Measurements from ENCODE around the gene RBM5. TPM values are rescaled to one million over a fixed set of nuclear protein-coding genes. Genes with fewer than 3 reads are reported as not detected.

The RBM5 gene
- total RNA-seq, 1 donor from 2014 or later, result 161 TPM

DNA sequence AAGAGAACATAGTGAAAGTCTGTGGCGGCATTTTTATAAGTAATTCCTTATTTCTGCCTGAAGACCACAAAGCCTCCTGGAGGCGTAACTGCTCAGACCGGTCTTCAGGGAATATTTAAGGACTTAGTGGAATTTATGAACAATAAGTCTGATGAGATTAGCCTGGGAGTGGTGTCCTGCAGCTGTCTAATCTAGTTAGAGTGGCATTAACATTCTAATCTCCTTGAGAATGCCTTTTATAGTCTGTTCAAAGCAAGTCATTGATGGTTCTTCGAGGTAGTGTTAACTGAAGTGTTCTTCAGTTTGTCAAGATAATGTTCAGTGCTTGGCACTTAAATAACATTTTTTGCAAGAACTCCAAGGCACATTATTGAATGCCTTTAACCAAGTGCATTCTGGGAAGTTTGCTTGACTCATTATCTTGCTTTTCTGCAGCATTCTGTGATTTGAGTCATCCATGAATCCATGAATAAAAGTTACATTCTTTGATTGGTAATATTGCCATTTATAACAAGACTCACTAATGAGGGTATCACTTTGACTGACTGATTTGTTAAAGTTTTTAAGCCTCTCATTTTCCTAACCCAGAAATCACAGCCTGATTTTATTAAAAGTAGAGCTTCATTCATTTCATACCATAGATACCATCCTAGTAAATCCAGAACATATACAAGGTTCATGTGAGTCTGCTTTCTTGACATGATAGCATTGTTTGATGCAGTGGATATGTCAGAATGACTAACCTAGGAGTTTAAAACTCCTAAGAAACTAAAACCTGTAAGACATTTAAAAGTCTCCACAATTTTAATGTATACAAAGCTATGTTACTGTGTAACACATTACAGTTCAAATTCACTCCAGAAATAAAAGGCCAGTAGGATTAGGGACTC lies 12.5 kb downstream of the RBM5 start:
- DNase-seq, result no peak
- Mint-ChIP-seq H3K27ac (peak overlapping the region; percentile 49), H3K36me3 (ENCODE audit: low read depth) (peaks cover 69% of the 10 kb centered on the region), H3K27me3 (no peaks in the 10 kb centered on the region), H3K9me3 (no peaks in the 10 kb centered on the region), H3K4me1 (peaks cover 7% of the 10 kb centered on the region), H3K4me3 (no peak overlapping the region)
- intact Hi-C loops (cut with micrococcal nuclease), result no loop called here

DNA sequence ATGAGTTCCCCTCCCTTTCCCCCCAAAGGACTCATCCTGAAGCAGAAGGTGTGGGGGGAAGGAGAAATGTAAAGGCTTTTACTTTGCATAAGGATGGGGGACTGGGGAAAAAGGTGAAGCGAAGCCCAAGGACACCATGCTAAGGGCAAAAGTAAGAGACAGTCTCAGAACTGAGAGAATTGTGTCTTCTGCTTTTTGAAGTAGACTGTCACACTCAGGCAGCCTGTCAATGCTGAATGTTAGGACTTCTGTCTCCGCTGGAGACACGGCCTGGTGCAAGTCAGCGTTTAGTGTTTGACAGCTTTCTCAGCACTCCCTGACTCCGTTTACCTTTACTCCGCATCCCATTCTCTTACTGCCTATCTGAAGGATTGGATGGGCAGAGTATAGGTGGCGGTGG lies 13.8 kb downstream of the RBM5 start:
- H3K4me3 Mint-ChIP-seq, result no peak overlapping the region
- intact Hi-C loops (cut with micrococcal nuclease), result no loop called here
- H3K27me3 Mint-ChIP-seq, result no peaks in the 10 kb centered on the region
- H3K36me3 Mint-ChIP-seq (ENCODE audit: low read depth), result peaks cover 72% of the 10 kb centered on the region
- H3K27ac Mint-ChIP-seq, result no peak overlapping the region
- DNase-seq, result no peak
- peaks cover 4% of the 10 kb centered on the region for H3K4me1 Mint-ChIP-seq
- no peaks in the 10 kb centered on the region for H3K9me3 Mint-ChIP-seq

DNA sequence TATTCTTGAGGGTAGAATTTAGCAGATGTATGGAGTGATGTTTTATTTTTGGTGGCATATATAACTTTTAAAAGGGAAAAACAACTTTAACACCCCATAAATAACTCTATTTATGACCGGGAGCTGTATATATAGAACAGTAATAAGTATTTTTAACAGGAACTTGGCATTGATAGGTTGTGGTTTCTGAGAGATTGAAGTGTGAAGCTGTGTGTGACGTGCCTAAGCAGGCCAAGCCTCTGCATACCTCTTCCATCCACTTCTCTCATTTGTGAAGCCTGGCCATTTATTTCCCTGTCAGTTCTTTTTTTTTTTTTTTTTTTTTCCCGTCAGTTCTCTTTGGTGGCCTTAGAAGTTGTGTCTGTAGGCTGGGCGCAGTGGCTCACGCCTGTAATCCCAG lies 23.0 kb downstream of the RBM5 start:
- H3K4me3 Mint-ChIP-seq, result no peak overlapping the region
- intact Hi-C loops (cut with micrococcal nuclease), result no loop called here

DNA sequence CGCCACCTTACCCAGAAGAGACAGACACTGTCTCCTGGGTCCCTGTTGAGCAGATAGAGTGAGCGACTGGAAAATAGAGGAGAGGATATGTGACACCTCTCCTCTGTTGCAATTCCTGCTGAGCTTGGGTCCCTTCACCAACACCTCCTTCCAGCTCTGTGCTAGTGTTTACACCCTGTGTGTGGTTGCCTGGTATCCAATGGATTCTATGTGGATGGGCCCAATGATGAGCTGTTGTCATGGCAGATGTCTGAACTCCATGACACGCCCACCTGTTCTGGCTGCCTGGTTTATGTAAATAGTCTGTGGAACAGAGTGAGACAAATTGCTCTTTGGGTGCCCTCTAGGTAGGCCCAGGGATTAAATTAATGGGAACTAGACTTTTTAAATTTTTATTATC lies 23.7 kb downstream of the RBM5 start:
- DNase-seq, result no peak
- Mint-ChIP-seq H3K4me1 (no peaks in the 10 kb centered on the region), H3K36me3 (ENCODE audit: low read depth) (peaks cover 82% of the 10 kb centered on the region), H3K27ac (no peak overlapping the region), H3K27me3 (no peaks in the 10 kb centered on the region), H3K4me3 (no peak overlapping the region), H3K9me3 (no peaks in the 10 kb centered on the region)
- intact Hi-C loops (cut with micrococcal nuclease), result no loop called here

More for the DNA sequence above, 23.0 kb downstream of the RBM5 start:
- peaks cover 82% of the 10 kb centered on the region for H3K36me3 Mint-ChIP-seq (ENCODE audit: low read depth)
- no peaks in the 10 kb centered on the region for H3K9me3 Mint-ChIP-seq
- peaks cover 1% of the 10 kb centered on the region for H3K4me1 Mint-ChIP-seq
- no peak overlapping the region for H3K27ac Mint-ChIP-seq
- H3K27me3 Mint-ChIP-seq, result no peaks in the 10 kb centered on the region
- no peak for DNase-seq

DNA sequence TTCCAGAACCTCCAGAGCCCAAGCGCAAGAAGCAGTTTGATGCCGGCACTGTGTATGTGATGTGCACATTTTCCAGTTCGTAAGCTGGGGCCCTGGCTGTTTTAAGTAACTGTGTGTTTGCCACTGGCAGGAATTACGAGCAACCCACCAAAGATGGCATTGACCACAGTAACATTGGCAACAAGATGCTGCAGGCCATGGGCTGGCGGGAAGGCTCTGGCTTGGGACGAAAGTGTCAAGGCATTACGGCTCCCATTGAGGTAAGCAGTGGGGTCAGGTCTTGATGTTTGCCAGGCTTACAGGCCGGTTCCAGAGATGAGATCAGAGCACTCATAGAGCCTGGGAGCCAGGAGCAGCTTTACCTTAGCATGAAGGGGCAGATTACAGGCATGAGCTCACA lies 28.4 kb downstream of the RBM5 start:
- Mint-ChIP-seq H3K27ac (no peak overlapping the region), H3K36me3 (ENCODE audit: low read depth) (peaks cover 64% of the 10 kb centered on the region), H3K4me1 (no peaks in the 10 kb centered on the region), H3K4me3 (no peak overlapping the region), H3K9me3 (no peaks in the 10 kb centered on the region), H3K27me3 (no peaks in the 10 kb centered on the region)
- DNase-seq, result no peak
- intact Hi-C loops (cut with micrococcal nuclease), result no loop called here

DNA sequence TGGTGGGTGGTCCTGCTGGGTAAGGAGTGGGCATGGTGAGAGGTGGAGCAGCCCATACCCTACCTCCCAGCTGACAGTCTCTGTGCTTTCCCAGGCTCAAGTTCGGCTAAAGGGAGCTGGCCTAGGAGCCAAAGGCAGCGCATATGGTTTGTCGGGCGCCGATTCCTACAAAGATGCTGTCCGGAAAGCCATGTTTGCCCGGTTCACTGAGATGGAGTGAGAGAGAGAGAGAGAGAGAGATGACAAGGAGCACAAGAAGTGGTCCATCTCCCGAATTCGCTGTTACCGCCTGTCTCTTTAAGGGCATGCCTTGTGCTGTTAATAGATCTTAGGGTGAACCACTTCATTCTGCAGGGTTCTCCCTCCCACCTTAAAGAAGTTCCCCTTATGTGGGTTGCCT lies 29.5 kb downstream of the RBM5 start:
- intact Hi-C loops (cut with micrococcal nuclease), result no loop called here
- Mint-ChIP-seq H3K36me3 (ENCODE audit: low read depth) (peaks cover 57% of the 10 kb centered on the region), H3K9me3 (no peaks in the 10 kb centered on the region), H3K27me3 (no peaks in the 10 kb centered on the region), H3K27ac (peak overlapping the region; percentile 40), H3K4me3 (no peak overlapping the region), H3K4me1 (no peaks in the 10 kb centered on the region)
- DNase-seq, result no peak

DNA sequence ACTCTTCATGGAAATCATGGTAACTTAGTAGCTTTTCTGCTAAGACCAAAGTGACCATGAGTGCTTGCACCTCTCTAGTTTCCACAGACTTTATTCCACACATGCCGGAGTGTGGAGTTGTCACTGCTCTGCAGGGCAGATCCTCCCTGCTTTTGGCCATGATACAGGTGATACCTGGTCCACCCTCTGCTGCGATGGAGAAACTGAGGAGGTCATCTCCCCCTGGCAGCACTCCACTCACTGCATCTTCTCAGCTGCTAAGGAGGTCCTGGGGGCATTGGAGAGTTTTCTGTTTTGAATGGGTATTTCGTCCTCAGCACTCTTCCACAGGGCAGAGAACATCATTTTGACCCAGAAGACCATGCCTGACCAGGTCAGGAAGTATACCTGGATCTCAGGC lies 31.1 kb downstream of the RBM5 start:
- Mint-ChIP-seq H3K4me3 (no peak overlapping the region), H3K4me1 (no peaks in the 10 kb centered on the region), H3K27ac (no peak overlapping the region), H3K36me3 (ENCODE audit: low read depth) (peaks cover 43% of the 10 kb centered on the region), H3K9me3 (no peaks in the 10 kb centered on the region), H3K27me3 (no peaks in the 10 kb centered on the region)
- intact Hi-C loops (cut with micrococcal nuclease), result loop anchor here (1.0 kb wide), 1 partner anchor 154 kb away; no protein-coding TSS in a partner anchor
- no peak for DNase-seq

DNA sequence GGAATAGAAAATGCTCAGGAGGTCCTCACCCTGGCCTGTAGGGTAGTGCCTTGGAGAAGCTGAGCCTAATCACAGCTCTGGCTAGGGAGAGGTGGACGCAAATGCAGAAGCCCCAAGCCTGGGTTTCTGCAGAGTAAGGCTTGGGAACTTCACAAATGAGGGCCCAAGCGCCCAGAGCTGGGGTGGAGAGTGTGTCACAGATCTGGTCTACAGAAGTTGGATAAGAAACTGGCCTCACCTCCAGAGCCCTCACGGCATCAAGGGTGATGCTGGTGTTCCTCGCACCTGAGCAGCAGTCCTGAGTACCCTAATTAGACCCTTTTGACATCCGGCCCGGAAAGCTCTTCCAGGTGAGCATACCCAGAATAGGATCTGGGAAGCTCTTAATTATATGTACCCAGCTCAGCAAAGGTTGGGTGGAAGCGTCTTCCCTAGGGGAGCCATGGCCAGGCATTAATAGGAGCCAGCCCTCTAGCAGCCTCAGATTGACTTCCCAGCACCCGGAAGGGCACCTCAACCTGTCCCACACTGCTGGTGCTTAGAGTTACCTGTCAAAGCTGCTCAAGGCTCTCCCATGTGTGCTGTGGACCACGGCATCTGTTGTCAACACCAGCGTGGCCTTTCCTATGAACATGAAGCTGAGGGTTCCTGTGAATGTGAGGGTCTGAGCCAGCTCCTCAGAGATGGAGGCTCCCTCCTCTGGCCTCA lies 31.8 kb downstream of the RBM5 start:
- DNase-seq, result no peak
- H3K27ac Mint-ChIP-seq, result no peak overlapping the region
- no peaks in the 10 kb centered on the region for H3K27me3 Mint-ChIP-seq

DNA sequence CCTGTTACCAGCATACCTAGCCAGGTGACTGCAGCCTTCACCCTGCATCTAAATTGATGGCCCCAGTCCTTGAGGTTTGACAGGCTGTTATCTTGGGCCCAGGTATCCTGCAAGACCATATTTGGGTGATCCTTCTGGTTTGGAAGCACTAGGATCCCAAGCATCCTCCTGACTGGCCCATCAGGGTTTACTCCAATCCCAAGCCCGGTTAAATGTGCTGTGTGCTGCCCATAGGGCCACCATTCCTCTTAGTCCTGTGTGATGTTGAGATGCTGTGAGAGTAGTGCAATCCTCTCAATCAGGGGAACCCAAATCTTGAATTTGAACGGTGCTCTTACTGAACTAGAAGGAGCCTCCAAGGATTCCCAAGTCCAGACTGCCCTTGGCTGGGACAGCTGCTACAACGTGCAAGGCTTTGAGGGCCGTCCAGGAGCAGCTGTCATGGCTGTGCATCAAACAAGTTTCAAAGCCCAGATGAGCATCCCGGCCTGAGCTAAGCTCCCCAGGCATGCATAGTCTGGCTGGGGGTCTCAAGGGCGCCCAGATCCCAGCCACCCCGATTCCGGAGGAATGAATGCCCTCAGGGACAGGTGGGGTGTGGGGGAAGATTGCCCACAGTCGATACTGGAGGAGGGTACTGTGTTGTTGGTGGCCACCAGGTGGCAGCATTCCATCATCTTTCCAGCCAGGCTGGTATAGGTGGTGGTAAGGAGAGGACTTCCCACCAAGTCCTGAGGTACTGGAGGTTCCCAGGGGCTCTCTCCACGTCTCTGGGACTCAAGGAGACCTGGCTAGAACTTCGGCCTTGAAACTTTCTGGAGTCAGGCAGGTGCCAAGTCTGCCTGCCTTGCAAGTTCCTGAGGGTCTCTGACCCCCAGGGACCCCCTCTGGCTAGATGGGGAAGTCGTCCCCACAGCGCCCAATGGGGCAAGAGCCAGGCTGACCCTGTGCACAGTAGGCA lies 32.6 kb downstream of the RBM5 start:
- H3K27me3 Mint-ChIP-seq, result no peaks in the 10 kb centered on the region
- no peaks in the 10 kb centered on the region for H3K4me1 Mint-ChIP-seq
- peak; percentile 89 for DNase-seq

More for the DNA sequence above, 31.8 kb downstream of the RBM5 start:
- Mint-ChIP-seq H3K36me3 (ENCODE audit: low read depth) (peaks cover 38% of the 10 kb centered on the region), H3K4me1 (no peaks in the 10 kb centered on the region), H3K9me3 (no peaks in the 10 kb centered on the region), H3K4me3 (no peak overlapping the region)
- intact Hi-C loops (cut with micrococcal nuclease), result loop anchor here (1.0 kb wide), 3 partner anchors 69 to 153 kb away; no protein-coding TSS in a partner anchor

DNA sequence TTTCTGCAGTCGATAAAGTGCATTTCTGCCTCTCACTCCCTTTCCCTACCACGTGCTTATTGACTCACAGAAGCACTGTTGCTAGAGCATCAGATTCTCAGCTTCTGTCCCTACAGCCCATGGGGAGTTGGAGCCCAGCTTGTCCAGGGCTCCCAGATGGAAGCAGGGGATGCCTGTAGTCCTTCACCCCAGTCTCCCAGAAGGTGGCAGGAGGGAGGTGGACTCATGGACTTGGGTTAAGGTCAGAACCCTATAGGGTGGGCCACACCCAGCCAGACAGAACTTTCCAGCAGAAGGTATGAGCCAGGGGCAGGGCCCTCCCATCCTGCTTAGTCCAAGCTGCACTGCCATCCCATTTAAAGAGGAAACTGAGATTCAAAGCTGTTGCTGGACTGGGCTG lies 33.4 kb downstream of the RBM5 start:
- no peak overlapping the region for H3K4me3 Mint-ChIP-seq
- intact Hi-C loops (cut with micrococcal nuclease), result no loop called here
- H3K9me3 Mint-ChIP-seq, result no peaks in the 10 kb centered on the region

More for the DNA sequence above, 32.6 kb downstream of the RBM5 start:
- H3K9me3 Mint-ChIP-seq, result no peaks in the 10 kb centered on the region
- no peak overlapping the region for H3K4me3 Mint-ChIP-seq
- intact Hi-C loops (cut with micrococcal nuclease), result loop anchor here (1.0 kb wide), 2 partner anchors 68 to 105 kb away; no protein-coding TSS in a partner anchor
- peaks cover 30% of the 10 kb centered on the region for H3K36me3 Mint-ChIP-seq (ENCODE audit: low read depth)
- no peak overlapping the region for H3K27ac Mint-ChIP-seq

DNA sequence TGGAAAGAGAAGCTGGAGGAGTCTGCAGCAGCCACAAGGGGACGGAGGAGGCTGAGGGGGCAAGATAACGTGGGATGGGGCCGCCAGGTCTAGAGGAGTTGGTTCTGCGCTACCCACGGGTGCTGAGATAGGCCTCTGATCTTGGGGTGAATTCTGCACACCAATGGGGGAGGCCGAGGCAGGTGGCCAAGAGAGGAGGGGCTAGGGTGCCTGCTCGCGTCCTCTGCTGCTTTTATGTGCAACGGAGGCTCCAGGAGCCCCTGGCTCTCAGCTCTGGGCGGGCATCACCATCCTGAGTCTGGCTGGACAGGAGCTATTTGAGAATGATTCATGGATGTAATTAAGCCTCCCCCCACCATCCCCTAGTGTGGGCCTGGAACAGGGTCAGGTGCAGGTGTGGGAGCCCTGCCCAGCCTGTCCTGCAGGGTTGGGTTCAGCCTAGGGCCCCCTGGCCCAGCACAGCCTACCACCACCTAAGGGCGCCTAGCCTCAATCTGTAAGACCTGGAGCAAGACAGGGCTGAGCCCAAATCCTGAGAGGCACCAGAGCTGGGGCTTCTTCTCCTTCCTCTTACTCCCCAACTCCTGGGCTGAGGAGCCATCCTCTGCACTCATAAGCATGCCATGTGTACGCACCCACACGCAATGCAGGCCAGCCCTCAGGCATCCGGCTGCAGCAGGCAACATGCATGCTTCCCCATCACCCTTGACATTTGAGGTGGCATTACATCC lies 34.1 kb downstream of the RBM5 start:
- no peaks in the 10 kb centered on the region for H3K4me1 Mint-ChIP-seq
- intact Hi-C loops (cut with micrococcal nuclease), result no loop called here
- no peaks in the 10 kb centered on the region for H3K27me3 Mint-ChIP-seq
- H3K4me3 Mint-ChIP-seq, result no peak overlapping the region
- H3K27ac Mint-ChIP-seq, result no peak overlapping the region
- H3K36me3 Mint-ChIP-seq (ENCODE audit: low read depth), result peaks cover 18% of the 10 kb centered on the region
- H3K9me3 Mint-ChIP-seq, result no peaks in the 10 kb centered on the region
- peak; percentile 58 for DNase-seq

More for the DNA sequence above, 33.4 kb downstream of the RBM5 start:
- Mint-ChIP-seq H3K36me3 (ENCODE audit: low read depth) (peaks cover 23% of the 10 kb centered on the region), H3K27me3 (no peaks in the 10 kb centered on the region), H3K4me1 (no peaks in the 10 kb centered on the region), H3K27ac (no peak overlapping the region)
- DNase-seq, result no peak

DNA sequence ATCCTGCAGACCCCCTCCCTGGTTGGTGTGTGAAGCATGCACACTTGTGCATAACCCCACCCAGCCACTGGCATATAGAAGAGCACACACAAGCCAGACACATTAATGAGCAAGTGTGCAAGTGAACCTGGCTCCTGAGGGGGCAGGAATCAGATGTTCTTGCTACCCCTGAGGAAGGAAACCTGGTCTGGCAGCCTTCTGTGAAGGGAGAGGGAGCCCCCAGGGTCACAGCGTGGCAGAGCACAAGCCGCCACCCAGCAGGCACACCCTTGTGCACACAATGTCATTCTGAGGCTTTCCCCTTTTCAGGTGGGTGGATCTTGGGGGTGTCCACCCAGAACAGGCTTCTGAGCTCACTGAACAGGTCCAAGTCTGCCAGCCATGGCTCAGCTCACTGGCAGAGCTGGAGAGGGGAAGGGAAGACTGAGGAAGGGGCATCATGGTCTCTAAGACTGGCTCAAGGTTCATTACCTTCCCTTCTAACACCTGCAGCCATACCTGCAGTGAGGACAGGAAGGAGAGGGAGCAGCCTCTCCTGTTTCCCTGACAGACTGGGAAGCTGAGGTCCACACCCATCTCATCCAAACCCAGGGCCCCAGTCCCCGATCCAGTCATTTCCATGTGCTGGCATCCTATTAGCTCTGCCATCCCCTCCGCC lies 34.8 kb downstream of the RBM5 start:
- no peak overlapping the region for H3K27ac Mint-ChIP-seq

More for the DNA sequence above, 34.8 kb downstream of the RBM5 start:
- Mint-ChIP-seq H3K27me3 (no peaks in the 10 kb centered on the region), H3K9me3 (no peaks in the 10 kb centered on the region), H3K4me1 (no peaks in the 10 kb centered on the region), H3K4me3 (no peak overlapping the region), H3K36me3 (ENCODE audit: low read depth) (peaks cover 11% of the 10 kb centered on the region)
- intact Hi-C loops (cut with micrococcal nuclease), result no loop called here
- DNase-seq, result peak; percentile 55
